ENCODE results near the gene ILDR2.

The ILDR2 gene

GRCh38 chr1:166875302-166875733 lies 100.0 kb downstream of the ILDR2 start:
- peak overlapping the region; percentile 65 for H3K4me3 ChIP-seq (ENCODE audit: low read depth, low read length)
- no peak for TF ChIP-seq CTCF (IDR thresholded peaks at IDR 0.05; ENCODE audit: insufficient read depth, low read depth, low read length, missing control alignments)
- peak; percentile 9 for DNase-seq (ENCODE audit: low read depth)

- no peak for TF ChIP-seq CTCF (IDR thresholded peaks at IDR 0.05; ENCODE audit: insufficient read depth, low read depth, low read length, missing control alignments)
Observed at GRCh38 chr1:166874464-166874863, 100.9 kb downstream of the ILDR2 start.

GRCh38 chr1:166870584-166870983 lies 104.8 kb downstream of the ILDR2 start:
- no peak for TF ChIP-seq CTCF (IDR thresholded peaks at IDR 0.05; ENCODE audit: insufficient read depth, low read depth, low read length, missing control alignments)
- no peak for DNase-seq (ENCODE audit: low read depth)
- H3K4me3 ChIP-seq (ENCODE audit: low read depth, low read length): no peak overlapping the region

More at GRCh38 chr1:166874464-166874863, 100.9 kb downstream of the ILDR2 start:
- no peak overlapping the region; the same call in 1 of the 2 replicates for H3K4me3 ChIP-seq (ENCODE audit: low read depth, low read length)
- no peak for DNase-seq (ENCODE audit: low read depth)

GRCh38 chr1:166869318-166870099 lies 105.8 kb downstream of the ILDR2 start:
- DNase-seq (ENCODE audit: low read depth): peak; percentile 31
- no peak for TF ChIP-seq CTCF (IDR thresholded peaks at IDR 0.05; ENCODE audit: insufficient read depth, low read depth, low read length, missing control alignments)
- no peak overlapping the region for H3K4me3 ChIP-seq (ENCODE audit: low read depth, low read length)

GRCh38 chr1:166868639-166869038 lies 106.7 kb downstream of the ILDR2 start:
- TF ChIP-seq CTCF (IDR thresholded peaks at IDR 0.05; ENCODE audit: insufficient read depth, low read depth, low read length, missing control alignments): no peak
- DNase-seq (ENCODE audit: low read depth): no peak

GRCh38 chr1:166865926-166866325 lies 109.4 kb downstream of the ILDR2 start:
- no peak for DNase-seq (ENCODE audit: low read depth)
- no peak for TF ChIP-seq CTCF (IDR thresholded peaks at IDR 0.05; ENCODE audit: insufficient read depth, low read depth, low read length, missing control alignments)
- H3K4me3 ChIP-seq (ENCODE audit: low read depth, low read length): no peak overlapping the region

More at GRCh38 chr1:166868639-166869038, 106.7 kb downstream of the ILDR2 start:
- H3K4me3 ChIP-seq (ENCODE audit: low read depth, low read length): no peak overlapping the region

All from GM12865 (cell line).